ENCODE data around the gene BIRC2.

GRCh38 chr11:102306817-102307726 lies 39.9 kb upstream of the BIRC2 start:
- TF ChIP-seq YY1 (IDR thresholded peaks at IDR 0.05; ENCODE audit: low read depth), result no peak
- TF ChIP-seq CTCF (IDR thresholded peaks at IDR 0.05), result no peak
- TF ChIP-seq RXRA (IDR thresholded peaks at IDR 0.05; ENCODE audit: borderline replicate concordance, low read depth), result no peak
- no peak for TF ChIP-seq USF2 (IDR thresholded peaks at IDR 0.05; ENCODE audit: borderline replicate concordance, low read depth, low read length)
- no peak for TF ChIP-seq TAF1 (IDR thresholded peaks at IDR 0.05; ENCODE audit: borderline replicate concordance, low read depth, low read length)
- no peak for TF ChIP-seq POLR2AphosphoS5 (IDR thresholded peaks at IDR 0.05; ENCODE audit: low read depth, low read length)
- no peak for TF ChIP-seq PBX3 (IDR thresholded peaks at IDR 0.05)
- no peak for TF ChIP-seq TCF12 (IDR thresholded peaks at IDR 0.05)
- no peak for TF ChIP-seq EP300 (IDR thresholded peaks at IDR 0.05; ENCODE audit: borderline replicate concordance in 1 of 2, low read depth in 1 of 2, low read length in 1 of 2)
- peak; percentile 82 for TF ChIP-seq REST (IDR thresholded peaks at IDR 0.05; ENCODE audit: low read depth, low read length)
- no peak for TF ChIP-seq JUND (IDR thresholded peaks at IDR 0.05)
